GM18867 (cell line): ENCODE measurements around the gene MTARC2.

Source experiments
- ATAC-seq: cut with Tn5 transposase; IDR thresholded peaks from one replicate; pipeline ENCODE4 v1.9.1; 2021; ENCODE audit warnings: mild to moderate bottlenecking, moderate library complexity; ENCODE audit not compliant: unreplicated experiment

MTARC2 gene

DNA sequence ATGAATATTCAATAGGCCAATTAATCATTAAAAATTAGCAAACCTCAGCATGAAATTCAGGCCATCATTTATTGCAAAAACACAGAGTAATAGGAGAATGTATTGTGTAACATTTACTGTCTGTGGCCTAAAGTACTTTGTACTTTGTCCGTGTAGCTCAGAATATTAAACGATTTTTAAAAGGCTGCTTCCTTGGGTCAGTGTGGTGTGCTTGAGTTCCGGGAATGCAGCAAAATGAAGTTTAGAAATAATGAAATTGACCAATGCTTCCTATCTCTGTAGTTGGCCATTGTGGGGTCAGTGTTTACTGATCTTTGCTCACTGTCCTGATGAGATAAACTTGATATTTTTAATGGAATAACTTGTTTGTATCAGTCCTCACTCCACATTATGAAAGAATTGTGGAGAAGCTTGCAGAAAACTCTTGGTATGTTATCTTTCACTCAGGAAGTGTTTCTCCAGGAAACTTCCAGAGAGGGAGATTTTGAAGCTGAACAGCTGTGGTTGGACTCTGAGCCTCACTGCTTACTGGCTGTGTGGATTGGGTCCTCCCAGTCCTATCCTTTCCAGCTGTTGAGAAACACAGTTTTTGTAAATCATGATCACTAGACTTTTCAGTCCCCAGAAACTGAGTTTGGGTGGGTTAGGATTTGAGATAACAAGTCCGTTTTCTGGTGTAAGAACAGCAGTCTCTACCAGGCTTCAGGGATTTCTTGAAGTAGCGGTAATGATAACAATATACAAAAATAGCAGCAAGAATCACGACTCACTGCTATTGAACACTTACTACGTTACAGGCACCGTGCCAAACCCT, 19.4 kb downstream of the MTARC2 start:
- peak; percentile 46 for ATAC-seq

DNA sequence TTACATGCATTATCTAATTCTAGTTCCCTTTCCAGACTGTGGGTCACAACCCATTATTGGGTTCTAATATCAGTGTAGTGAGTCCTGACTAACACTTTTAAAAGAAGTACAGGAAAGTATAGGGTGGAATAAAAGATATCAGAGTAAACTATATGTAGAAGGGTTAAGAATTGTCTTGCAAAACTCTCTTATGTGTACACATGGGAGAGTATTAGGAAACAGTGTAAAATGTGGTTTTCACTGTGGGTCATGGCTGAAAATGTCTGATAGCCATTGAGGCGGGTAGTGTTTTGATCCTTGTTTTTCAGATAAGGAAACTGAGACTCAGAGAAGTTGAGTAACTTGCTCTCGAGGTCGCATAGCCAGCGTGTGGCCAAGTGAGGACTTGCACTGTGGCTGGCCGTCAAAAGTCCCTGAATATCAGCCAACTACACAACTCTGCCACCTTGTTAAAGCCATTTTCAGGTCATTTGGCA, 20.0 kb downstream of the MTARC2 start:
- ATAC-seq = peak; percentile 30

GRCh38 chr1:220769205-220769604, 21.1 kb downstream of the MTARC2 start:
- ATAC-seq = no peak

- peak; percentile 68 for ATAC-seq
These were observed 22.3 kb downstream of the MTARC2 start for GRCh38 chr1:220770245-220770913.

DNA sequence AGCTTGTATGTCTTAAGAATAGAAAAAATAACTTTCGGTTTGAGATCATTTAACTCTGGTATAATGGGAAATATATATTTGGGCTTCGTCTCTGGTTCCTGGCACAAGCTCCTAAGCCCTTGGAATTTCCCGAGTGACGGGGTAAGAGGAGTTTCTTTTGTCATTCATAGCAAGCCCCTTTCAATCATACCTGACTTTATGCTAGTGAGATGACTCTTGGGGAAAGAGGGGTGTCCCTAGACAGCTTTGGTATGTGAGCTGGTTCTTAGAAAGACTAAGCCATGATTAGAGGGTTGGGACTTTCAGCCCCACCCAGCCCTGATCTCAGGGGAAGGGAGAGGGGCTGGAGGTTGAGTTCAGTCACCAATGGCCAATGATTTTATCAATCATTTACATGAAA, 24.7 kb downstream of the MTARC2 start:
- peak; percentile 20 for ATAC-seq

GRCh38 chr1:220775240-220775853, 27.2 kb downstream of the MTARC2 start:
- ATAC-seq = no peak

DNA sequence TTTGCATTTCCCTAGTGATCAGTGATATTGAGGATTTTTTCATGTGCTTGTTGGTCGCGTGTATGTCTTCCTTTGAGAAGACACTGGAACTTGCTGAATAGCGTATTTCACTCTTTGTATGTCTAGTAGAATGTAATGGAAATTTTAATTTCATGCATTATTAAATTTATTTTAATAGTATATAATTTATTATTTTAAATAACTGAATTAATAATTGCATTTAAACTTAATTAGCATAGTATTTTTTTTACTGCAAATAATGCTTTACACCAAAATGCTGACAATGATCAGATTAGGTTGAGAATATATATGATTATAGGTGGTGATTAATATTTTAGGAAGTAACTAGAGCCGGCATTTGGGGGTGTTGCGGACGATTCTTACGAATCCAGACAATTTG, 28.1 kb downstream of the MTARC2 start:
- no peak for ATAC-seq

DNA sequence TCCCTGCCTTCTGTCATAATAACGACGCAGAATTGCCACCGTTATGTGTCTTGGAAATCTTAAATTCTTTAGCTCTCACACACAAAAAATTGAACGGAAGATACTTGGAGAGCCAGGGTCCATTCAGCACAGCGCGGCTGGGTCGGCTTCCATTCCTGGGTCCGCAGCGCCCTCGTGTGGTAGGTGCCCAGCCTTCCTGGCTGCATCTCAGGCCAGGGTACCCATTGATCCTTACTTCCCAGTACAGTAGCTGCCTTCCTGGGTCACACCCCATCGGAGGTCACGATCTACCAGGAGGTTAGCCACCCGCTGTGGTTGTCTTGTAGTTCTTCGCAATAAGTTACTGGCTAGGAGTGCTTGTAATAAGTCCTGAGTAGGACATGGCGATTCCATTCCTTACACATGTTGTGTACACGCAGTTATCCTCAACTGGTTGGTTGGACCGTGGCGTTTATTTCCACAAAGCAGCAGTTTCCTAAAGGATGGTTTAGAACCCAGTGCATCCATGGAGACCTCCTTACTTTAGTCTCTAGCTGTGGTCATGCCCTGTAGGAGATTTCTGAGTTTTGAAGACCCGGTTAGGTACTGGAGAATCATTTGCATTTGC, 28.7 kb downstream of the MTARC2 start:
- peak; percentile 85 for ATAC-seq

DNA sequence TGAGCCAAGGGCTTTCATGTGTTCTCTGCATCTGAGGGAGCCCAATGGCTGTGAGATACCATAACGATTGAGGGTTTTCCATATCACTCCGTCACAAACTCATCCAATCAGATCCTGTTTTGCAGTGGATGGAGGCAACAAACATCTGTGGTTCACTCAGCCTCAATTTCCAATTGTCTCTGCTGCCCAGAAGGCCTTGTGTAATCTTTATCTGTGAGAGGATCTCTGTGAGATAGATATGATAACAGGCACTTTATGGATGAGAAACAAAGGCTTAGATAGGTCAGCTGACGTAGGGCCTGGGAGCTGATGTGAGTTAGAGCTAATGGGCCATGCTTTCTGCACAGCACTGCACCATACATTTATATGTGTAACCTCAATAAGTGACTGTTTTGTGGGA, 35.3 kb downstream of the MTARC2 start:
- no peak for ATAC-seq

- no peak for ATAC-seq
These were observed 36.6 kb downstream of the MTARC2 start for GRCh38 chr1:220784751-220785150.

DNA sequence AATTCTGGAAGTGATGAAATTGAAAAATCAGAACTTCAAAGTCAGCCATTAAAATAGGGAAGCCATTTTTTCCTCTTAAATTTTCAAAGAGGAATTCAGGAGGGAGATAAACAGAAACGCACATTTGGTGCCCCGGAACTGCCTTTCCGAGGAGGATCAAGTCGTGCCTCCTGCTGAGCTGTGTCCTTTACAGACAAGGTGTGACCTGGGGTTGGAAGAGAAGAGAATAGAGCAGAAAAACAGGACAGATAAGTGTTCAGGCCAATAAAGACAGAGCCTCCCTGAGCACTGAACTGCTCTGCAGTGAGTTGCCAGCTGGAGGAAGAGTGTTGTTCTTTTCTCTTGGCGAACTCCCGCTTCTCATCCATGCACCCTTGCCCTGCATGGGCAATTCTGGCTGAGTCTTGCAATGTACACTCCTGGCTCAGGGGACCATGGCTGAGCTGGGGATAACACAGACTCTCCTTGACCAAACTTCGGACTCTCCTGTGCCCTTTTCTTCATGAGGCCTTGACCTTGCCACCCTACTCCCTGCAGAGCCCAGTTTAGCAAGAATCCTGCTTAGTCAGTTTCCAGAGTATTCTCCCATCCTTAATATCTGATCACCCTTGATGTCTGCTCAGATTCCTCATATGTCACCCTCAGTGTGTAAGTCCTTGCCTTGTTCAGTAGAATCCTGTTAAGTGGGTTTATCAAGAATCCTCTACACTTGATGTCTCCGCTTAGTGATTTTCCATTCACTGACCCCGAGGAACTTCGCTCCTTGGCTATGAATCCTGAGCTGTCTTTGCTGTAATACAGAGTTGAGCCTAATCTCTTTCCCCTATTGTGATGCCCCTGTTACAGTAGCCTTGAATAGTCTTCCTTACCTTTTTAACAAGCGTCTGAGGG, 37.3 kb downstream of the MTARC2 start:
- ATAC-seq = no peak

DNA sequence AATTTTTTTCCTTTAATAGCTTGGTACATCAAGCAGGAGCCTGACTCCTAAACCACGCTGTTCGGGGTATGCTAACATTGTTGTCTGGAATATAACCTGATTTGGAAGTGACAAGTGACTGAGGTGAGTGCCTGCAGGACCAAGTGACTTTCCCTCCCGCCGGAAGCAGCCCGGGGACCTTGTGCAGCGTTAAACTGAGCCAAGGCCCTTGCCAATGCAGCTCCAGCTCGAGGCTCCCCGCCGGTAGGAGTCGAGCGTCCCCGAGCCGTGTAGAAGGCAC, 37.9 kb downstream of the MTARC2 start:
- no peak for ATAC-seq

- ATAC-seq = peak; percentile 65
These were observed 38.4 kb downstream of the MTARC2 start, which contains the start of gene MTARC1 for GRCh38 chr1:220786337-220787068. Gene MTARC1, plus strand, starts transcription at chr1:220786913. Its CDS starts 32 bp downstream, at chr1:220786945.

DNA sequence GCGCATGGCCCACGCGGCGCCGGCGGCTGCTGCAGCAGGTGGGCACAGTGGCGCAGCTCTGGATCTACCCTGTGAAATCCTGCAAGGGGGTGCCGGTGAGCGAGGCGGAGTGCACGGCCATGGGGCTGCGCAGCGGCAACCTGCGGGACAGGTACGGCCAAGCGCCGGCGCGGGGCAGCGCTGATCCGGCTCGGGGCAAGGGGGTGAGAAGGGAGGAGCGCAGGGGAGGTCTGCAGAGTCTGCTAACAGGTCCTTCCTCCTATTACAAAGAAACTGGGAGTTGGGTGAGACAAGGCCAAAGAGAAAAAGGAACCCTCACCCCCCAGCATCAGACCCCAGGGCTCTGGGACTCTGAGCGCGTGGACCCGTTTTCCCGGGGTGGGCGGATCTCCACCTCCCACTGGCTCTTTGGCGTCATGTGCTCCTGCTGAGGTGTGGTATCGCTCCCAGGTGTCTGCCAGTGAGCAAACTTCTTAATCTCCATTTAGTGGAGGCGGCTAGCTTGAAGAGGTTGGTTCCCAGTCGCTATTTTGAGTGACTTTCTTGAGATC, 39.0 kb downstream of the MTARC2 start:
- ATAC-seq = peak; percentile 22

DNA sequence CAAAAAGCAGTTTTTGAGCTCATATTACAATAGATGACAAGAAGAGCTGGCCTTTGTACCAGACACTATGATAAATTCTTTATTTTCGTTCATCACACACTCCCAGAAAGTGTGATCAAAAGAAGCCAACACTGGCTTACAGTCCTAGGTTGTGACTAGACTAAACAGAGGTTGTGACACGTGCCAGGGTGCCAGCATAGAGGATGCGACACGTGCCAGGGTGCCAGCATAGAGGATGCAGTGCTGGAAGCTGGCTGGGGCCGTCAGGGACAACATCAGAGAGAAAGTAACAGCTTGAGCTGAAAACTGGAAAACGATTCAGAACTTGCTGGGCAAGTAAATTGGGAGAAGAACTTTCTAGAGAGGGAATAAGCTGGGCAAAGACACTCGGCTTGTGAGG, 40.8 kb downstream of the MTARC2 start:
- no peak for ATAC-seq

DNA sequence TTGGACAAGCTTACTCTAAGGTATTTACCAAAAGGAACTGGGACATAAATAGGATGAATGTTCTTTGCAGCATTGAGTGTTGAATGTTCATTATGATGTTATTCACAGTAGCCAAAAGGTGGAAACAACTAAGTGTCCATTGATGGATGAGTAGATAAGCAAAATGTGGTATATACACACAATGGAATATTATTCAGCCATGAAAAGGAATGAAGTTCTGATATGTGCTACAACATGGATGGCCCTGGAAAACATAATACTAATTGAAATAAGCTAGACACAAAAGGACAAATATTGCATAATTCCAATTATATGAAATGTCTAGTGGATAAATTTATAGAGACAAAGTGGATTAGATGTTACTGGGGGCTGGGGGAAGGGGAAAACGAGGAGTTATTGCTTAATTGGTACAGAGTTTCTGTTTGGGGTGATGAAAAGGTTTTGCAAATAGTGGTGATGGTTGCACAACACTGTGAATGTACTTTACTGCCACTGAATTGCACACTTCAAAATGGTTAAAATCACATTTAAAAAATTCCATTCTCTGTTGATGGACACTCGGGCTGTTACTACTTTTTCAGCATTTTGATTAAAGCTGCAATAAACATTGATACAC, 41.5 kb downstream of the MTARC2 start:
- no peak for ATAC-seq

GRCh38 chr1:220791285-220791684, 43.2 kb downstream of the MTARC2 start:
- no peak for ATAC-seq

DNA sequence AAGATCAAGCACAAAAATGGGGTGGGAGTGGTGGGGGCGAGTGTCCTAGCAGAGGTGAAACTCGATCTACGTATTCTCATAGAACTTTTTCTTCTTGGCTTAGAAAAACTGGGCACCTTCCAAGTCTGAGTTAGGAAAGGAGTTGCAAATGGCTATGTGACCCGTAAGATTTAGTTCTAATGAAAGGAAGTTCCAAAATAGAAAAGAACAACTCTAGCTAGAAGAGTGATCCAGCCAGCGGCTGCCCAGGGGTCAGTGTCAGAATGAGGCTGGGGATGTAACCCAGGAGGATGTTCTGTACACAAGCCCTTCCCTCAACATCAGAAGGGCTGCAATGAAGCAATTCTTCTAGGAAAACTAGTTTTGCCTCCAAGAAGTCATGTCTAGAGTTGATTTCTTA, 43.8 kb downstream of the MTARC2 start:
- no peak for ATAC-seq

DNA sequence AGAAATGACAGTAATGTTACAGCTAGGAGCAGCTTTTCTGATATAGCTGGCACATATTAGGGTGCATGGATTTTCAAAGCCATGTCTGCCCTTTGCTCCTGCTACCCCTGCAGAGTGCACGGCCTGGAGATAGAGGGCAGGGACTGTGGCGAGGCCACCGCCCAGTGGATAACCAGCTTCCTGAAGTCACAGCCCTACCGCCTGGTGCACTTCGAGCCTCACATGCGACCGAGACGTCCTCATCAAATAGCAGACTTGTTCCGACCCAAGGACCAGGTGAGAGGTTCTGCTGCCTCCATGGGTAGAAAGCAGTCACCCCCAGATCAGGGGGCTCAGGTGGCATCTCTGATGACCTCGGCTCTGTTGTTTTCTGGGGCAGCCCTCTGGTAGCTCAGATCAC, 48.4 kb downstream of the MTARC2 start:
- no peak for ATAC-seq
